GM19468 (cell line): Measurements from ENCODE around the gene SLC22A15.
"Not testable (repeated sequence)": the region's sequence is repeated elsewhere in the genome, so short reads cannot be mapped to it uniquely, and the experiment has no call there.

ENCODE experiments used
- ATAC-seq: cut with Tn5 transposase; IDR thresholded peaks from one replicate; pipeline ENCODE4 v1.9.1; 2021; ENCODE audit warnings: mild to moderate bottlenecking, moderate library complexity, moderate number of reproducible peaks; ENCODE audit not compliant: unreplicated experiment; ENCODE audit errors: extremely low read depth

SLC22A15 gene

DNA sequence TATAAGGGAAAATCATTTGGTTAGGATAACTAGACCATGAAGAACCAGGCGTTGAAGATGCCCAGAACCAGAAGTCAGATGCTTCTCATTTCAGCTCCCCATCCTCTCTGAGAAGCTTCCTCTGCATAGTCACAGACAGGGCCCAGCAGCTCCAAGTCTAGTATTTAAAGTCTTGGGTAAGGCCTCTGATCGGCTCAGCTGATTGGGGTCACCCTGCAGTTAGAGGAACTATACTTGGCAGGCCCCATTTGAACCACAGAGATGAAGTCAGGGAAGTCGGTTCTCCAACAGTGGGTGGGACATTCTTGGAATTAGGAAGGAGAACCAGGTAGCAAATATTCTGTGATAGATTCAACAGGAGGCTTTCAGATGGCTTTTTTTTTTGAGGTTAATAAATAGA lies 48.3 kb downstream of the SLC22A15 start:
- no peak for ATAC-seq

DNA sequence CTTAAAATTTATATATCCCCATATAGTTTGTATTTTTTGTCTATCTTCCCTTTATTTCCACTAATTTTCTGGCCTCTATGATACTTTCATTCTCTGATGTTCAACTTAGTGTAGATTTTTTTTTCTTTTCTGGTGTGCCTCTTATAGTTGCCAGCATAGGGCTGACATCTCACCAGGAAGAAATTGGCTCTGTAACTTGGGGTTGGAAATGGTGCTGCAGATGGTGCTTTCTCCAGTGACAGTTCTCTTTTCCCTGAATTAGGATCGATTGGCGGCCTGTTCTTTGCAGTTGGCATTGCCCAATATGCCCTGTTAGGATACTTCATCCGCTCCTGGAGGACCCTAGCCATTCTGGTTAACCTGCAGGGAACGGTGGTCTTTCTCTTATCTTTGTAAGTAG lies 50.3 kb downstream of the SLC22A15 start:
- no peak for ATAC-seq

GRCh38 chr1:116031302-116031835 lies 55.1 kb downstream of the SLC22A15 start:
- no peak for ATAC-seq

GRCh38 chr1:116033322-116033721 lies 57.0 kb downstream of the SLC22A15 start:
- no peak for ATAC-seq

GRCh38 chr1:116036255-116036654 lies 59.9 kb downstream of the SLC22A15 start:
- ATAC-seq: no peak

DNA sequence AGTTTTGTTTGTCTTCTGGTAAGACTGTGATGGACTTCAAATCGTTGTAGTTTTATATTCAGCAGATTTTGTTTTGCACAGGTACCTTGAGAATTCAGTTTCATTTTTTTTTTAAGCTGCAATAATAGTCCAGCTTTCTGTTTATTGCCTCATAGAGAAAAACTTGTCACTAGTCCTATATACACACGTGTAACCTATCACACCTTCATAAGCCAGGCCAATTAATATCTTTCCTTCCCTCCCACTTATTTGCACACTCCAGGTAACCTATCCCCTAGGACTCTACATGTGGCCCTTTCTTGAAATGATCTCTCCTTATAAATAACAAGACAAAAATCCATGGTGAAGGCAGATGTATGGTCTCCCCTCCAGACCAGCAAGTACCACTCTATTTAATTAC lies 62.4 kb downstream of the SLC22A15 start:
- ATAC-seq: no peak

DNA sequence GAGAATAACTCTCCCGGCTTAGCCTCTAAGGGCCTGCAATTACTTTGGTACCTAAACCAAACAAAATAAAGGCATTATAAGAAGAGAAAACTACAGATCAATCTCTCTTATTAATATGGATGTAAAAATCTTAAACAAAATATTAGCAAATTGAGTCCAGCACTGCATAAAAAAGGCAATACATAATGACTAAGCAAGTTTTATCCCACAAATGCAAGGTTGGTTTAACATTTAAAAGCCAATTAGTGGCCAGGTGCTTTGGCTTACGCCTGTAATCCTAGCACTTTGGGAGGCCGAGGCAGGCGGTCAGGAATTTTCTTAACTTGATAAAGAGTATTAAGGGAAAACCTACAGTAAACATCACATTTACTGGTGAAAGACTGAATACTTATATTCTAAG lies 67.8 kb downstream of the SLC22A15 start:
- no peak for ATAC-seq

GRCh38 chr1:116046933-116047332 lies 70.6 kb downstream of the SLC22A15 start:
- ATAC-seq: not testable (repeated sequence)

DNA sequence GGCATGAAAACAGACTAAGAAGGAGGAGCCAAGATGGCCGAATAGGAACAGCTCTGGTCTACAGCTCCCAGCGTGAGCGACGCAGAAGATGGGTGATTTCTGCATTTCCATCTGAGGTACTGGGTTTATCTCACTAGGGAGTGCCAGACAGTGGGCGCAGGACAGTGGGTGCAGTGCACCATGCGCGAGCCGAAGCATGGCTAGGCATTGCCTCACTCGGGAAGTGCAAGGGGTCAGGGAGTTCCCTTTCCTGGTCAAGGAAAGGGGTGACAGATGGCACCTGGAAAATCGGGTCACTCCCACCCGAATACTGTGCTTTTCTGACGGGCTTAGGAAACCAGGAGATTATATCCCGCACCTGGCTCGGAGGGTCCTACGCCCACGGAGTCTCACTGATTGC lies 75.6 kb downstream of the SLC22A15 start:
- ATAC-seq: not testable (repeated sequence)

GRCh38 chr1:116062201-116062600 lies 85.9 kb downstream of the SLC22A15 start:
- ATAC-seq: no peak

DNA sequence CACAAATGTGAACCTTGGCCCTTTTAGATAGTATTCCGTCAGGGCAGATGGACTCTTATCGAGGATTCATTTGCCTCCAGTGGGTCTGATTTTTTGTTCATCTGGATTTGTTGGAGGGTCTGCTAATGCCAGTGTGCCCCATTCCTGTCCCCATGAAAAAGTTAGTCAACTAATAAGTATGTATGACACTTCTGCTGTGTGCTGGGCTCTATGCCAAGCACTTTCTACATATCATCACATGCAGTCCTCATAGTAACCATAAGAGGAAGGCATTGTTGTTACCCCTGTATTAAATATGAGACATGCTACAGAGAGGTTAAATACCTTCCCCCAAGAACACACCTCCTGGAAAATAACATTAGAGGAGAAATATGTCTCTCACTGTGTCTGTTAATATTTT lies 88.3 kb downstream of the SLC22A15 start:
- no peak for ATAC-seq

GRCh38 chr1:116066868-116067565 lies 90.7 kb downstream of the SLC22A15 start:
- ATAC-seq: no peak

- no peak for ATAC-seq
These were observed 91.2 kb downstream of the SLC22A15 start for GRCh38 chr1:116067566-116067890.

- no peak for ATAC-seq
These were observed 99.3 kb downstream of the SLC22A15 start for GRCh38 chr1:116075575-116075974.

DNA sequence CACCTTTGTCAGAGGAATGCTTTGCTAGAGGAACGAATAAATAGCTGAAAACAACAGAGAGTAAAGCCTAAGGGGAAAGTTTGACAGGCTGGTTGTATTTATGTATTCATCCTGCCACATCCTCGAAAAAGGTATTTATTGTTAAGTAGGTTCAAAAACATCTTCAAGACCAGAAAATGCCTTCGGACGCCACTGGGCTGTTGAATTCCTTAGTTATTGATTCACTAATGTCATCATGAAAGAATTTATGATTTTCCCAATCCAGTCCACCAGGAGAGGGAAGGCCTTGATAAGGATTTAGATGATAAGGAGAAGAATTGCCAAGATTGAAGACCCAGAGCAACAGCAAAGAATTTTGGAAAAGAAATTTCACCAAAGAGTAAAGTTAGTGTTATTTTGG lies 99.7 kb downstream of the SLC22A15 start:
- no peak for ATAC-seq

DNA sequence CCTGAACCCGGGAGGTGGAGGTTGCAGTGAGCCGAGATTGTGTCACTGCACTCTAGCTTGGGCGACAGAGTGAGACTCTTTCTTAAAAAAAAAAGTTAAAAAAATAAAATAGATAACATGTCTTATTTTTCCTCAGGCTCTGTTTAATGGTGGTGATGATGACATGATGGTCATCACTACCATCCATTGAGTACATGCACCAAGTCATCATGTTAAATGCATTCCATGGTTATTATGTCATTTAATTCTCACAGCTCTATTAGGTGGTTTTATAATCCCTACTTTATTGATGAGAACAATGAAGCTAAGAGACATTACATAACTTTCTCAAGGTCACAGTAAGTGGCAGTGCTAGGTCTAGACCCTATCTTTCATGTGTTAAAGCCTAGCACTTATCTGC lies 100.5 kb downstream of the SLC22A15 start:
- ATAC-seq: no peak

- no peak for ATAC-seq
These were observed 102.4 kb downstream of the SLC22A15 start for GRCh38 chr1:116078699-116079223.

GRCh38 chr1:116087628-116088027 lies 111.3 kb downstream of the SLC22A15 start:
- ATAC-seq: no peak

- no peak for ATAC-seq
These were observed 113.6 kb downstream of the SLC22A15 start for GRCh38 chr1:116089870-116090269.

DNA sequence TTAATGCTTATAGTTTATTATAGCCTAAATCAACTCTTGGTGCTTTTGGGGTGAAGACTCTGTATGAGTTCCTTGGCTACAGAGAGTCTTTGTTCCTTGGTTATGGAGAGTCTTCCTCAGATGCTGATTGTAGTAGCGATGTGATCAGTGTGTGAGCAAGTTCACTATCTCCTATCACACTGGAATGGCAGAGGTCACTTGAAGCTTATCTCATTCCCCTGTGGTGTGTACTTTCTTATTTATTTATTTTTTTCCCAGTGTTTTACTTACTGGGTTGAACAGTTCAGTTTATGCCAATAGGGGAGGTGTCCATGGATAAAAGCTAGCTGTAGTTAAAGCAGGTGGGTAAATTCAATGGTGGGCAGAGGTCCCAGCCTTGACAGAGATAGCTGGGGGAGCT lies 114.8 kb downstream of the SLC22A15 start:
- ATAC-seq: no peak

DNA sequence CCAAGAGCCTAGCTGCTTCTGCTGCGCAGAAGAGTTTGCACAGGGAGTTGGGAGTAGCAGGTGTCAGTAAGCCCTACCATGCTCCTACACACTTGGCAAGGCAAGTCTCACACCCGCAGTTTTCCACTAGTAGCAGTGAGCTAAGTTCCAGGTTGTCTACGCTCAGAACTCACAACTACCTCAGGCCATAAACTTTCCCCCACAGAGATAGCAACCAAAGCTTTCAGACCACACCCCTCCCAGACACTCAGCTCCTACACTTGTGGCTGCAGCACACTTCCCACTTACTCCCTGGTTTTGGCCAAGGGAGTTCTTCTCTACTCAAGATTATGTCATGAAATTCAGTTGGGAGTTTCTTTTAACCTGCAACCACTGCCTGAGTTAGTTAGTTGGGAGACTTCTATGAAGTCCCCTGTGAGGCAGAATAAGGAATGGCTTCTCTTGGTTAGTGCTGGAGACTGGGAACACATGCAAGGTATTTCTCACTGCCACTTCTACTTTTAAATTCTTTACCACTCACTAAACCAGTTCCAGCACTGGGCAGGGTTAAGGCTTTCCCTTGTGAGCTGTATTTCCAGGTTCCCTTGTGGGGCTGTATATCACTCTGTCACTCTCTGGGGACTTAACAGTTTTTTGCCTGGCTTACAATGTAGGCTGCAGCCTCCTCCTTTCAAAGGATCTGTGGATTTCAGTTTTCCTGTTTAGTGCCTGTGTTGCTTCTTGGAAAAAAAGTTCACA lies 116.6 kb downstream of the SLC22A15 start:
- no peak for ATAC-seq
